Measurements from ENCODE around the gene SPTBN1. TPM values are rescaled to one million over a fixed set of nuclear protein-coding genes. Genes with fewer than 3 reads are reported as not detected.

Gene SPTBN1
- total RNA-seq, 1 donor from 2014 or later = 70.3 TPM

DNA sequence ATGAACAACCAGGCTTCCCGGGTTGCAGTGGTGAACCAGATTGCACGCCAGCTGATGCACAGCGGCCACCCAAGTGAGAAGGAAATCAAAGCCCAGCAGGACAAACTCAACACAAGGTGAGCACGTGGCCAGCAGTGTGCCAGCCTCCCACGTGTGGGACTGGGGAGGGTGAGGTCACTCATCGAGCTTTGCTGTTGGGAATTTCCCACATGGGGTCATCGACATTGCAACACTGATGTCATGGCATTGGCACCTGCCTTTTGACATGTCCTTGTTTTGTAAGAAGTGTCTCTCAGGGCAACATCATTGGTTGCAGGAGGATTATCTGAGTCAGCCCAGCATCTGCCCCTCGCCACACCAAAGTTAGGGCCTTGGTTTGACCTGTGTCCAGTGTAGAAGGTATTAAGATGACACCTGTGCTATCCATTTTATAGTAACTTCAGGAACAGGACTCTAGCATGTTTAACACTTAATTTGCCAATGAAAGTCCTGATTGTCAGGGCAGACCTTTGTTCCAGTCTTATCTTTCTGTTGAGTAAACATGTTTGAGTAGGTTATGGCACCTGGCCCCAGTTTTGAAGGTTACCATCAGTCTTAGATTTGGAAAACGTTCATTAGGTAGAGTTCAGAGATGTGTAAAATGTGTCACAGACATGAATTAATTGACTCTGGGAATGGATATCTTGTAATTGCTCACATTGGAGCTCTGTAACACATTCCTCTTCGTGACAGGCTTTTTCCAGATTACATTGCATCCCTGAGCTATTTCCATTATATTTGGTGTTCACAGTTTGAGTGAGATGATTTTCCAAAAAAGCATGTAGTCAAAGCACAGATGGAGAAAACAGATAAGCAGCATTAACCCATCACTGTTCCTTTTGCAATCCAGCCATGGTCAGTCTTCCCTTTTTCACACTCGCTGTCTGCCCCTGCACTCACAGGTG lies 174.1 kb downstream of the SPTBN1 start:
- Mint-ChIP-seq H3K36me3 (ENCODE audit: low read depth) (peaks cover 83% of the 10 kb centered on the region), H3K27ac (peak overlapping the region; percentile 57), H3K27me3 (ENCODE audit: low read depth) (no peaks in the 10 kb centered on the region), H3K4me1 (ENCODE audit: low read depth) (peaks cover 14% of the 10 kb centered on the region), H3K9me3 (no peaks in the 10 kb centered on the region), H3K4me3 (ENCODE audit: low read depth) (no peak overlapping the region)
- DNase-seq (ENCODE audit: low spot score) = no peak
- intact Hi-C loops (cut with micrococcal nuclease) = no loop called here

DNA sequence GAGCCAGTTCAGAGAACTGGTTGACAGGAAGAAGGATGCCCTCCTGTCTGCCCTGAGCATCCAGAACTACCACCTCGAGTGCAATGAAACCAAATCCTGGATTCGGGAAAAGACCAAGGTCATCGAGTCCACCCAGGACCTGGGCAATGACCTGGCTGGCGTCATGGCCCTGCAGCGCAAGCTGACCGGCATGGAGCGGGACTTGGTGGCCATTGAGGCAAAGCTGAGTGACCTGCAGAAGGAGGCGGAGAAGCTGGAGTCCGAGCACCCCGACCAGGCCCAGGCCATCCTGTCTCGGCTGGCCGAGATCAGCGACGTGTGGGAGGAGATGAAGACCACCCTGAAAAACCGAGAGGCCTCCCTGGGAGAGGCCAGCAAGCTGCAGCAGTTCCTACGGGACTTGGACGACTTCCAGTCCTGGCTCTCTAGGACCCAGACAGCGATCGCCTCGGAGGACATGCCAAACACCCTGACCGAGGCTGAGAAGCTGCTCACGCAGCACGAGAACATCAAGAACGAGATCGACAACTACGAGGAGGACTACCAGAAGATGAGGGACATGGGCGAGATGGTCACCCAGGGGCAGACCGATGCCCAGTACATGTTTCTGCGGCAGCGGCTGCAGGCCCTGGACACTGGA lies 174.9 kb downstream of the SPTBN1 start:
- Mint-ChIP-seq H3K27ac (peak overlapping the region; percentile 57), H3K27me3 (ENCODE audit: low read depth) (no peaks in the 10 kb centered on the region), H3K9me3 (no peaks in the 10 kb centered on the region), H3K4me1 (ENCODE audit: low read depth) (peaks cover 16% of the 10 kb centered on the region), H3K4me3 (ENCODE audit: low read depth) (no peak overlapping the region), H3K36me3 (ENCODE audit: low read depth) (peaks cover 84% of the 10 kb centered on the region)
- intact Hi-C loops (cut with micrococcal nuclease) = no loop called here
- no peak for DNase-seq (ENCODE audit: low spot score)

DNA sequence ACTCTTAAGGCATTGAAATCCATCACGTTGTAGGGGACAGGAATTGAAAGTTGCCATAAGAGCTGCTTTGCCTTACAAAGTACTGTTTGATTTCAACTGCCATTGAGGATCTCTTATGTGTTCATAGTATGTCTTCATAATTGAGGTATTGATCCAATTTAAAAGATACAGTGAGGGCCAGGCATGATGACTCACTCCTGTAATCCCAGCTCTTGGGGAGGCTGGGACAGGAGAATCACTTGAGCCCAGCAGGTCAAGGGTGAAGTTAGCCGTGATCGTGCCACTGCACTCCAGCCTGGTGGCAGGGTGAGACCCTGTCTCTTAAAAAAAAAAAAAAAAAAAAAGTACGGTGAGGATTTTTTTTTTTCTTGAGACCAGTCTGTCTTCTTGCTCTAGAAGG lies 175.6 kb downstream of the SPTBN1 start:
- Mint-ChIP-seq H3K9me3 (no peaks in the 10 kb centered on the region), H3K27me3 (ENCODE audit: low read depth) (no peaks in the 10 kb centered on the region), H3K36me3 (ENCODE audit: low read depth) (peaks cover 80% of the 10 kb centered on the region), H3K4me3 (ENCODE audit: low read depth) (no peak overlapping the region), H3K4me1 (ENCODE audit: low read depth) (peaks cover 16% of the 10 kb centered on the region), H3K27ac (no peak overlapping the region)
- intact Hi-C loops (cut with micrococcal nuclease) = no loop called here
- no peak for DNase-seq (ENCODE audit: low spot score)

DNA sequence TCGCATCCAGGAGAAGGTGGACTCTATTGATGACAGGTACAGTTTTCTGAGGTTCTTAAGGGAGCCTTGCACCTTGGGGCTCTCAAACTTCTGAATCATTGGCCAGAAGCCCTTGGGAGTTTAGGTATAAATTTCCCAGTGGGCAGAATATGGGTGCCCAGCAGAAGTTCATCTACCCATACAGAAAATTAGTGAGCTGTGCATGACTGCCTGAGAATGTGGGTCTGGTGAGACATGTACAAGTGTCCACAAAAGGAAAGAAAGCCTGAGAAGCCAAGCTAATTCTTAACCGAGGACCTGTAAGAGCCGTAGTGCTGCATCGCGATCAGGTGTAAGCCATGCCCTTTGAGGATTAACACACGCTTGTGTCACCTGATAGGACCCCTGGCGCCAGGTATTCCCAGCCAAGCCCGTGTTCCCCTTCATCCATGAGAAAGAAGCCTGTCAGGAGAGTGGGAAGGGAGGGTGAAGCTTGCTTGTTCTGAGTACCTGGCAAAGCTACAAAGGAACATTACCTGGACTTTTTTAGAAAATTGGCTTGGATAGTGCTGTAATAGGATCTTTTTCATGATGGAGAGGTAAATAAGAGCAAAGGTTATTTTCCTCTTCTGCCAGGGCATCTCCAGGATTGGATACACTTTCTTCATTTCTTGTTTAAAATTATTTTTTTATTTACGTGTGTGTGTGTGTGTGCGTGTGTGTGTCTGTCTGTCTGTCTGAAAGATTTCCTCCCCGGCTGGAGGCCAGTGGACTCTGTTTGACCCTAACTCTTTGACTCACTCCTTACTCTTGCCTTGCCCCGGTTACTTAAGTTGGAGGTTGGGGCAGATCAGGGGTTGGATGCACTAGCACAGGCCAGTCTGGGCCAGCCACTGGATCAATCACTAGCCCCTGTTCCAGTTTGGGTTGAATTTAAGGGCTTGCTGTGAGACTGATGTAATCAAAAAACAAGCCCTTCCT lies 176.9 kb downstream of the SPTBN1 start:
- H3K27ac Mint-ChIP-seq = no peak overlapping the region
- no peak overlapping the region for H3K4me3 Mint-ChIP-seq (ENCODE audit: low read depth)

DNA sequence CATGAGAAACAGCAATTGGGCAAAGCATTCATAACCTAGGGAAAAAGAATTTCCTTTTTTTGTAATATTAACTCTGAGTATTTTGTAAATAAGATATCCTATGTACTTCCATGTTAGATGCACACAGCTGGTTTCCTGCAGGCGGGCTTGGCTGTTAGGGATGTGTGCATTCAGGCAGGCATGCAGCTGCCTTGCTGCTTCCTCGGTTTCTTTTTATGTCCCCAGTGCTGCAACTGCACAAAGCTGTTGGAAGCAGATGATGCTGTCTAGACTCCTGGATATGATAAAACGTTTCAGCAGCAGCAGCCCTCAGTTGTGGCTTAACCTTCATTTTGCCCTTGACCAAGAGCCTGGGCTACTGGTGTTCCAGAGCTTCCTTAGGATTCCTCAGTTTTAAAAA lies 177.9 kb downstream of the SPTBN1 start:
- H3K27ac Mint-ChIP-seq = peak overlapping the region; percentile 57
- intact Hi-C loops (cut with micrococcal nuclease) = no loop called here
- no peaks in the 10 kb centered on the region for H3K9me3 Mint-ChIP-seq
- no peak for DNase-seq (ENCODE audit: low spot score)
- peaks cover 79% of the 10 kb centered on the region for H3K36me3 Mint-ChIP-seq (ENCODE audit: low read depth)
- peaks cover 19% of the 10 kb centered on the region for H3K4me1 Mint-ChIP-seq (ENCODE audit: low read depth)
- no peaks in the 10 kb centered on the region for H3K27me3 Mint-ChIP-seq (ENCODE audit: low read depth)
- H3K4me3 Mint-ChIP-seq (ENCODE audit: low read depth) = no peak overlapping the region

More for the DNA sequence above, 176.9 kb downstream of the SPTBN1 start:
- Mint-ChIP-seq H3K4me1 (ENCODE audit: low read depth) (peaks cover 16% of the 10 kb centered on the region), H3K9me3 (no peaks in the 10 kb centered on the region), H3K36me3 (ENCODE audit: low read depth) (peaks cover 79% of the 10 kb centered on the region), H3K27me3 (ENCODE audit: low read depth) (no peaks in the 10 kb centered on the region)
- DNase-seq (ENCODE audit: low spot score) = no peak
- intact Hi-C loops (cut with micrococcal nuclease) = no loop called here

DNA sequence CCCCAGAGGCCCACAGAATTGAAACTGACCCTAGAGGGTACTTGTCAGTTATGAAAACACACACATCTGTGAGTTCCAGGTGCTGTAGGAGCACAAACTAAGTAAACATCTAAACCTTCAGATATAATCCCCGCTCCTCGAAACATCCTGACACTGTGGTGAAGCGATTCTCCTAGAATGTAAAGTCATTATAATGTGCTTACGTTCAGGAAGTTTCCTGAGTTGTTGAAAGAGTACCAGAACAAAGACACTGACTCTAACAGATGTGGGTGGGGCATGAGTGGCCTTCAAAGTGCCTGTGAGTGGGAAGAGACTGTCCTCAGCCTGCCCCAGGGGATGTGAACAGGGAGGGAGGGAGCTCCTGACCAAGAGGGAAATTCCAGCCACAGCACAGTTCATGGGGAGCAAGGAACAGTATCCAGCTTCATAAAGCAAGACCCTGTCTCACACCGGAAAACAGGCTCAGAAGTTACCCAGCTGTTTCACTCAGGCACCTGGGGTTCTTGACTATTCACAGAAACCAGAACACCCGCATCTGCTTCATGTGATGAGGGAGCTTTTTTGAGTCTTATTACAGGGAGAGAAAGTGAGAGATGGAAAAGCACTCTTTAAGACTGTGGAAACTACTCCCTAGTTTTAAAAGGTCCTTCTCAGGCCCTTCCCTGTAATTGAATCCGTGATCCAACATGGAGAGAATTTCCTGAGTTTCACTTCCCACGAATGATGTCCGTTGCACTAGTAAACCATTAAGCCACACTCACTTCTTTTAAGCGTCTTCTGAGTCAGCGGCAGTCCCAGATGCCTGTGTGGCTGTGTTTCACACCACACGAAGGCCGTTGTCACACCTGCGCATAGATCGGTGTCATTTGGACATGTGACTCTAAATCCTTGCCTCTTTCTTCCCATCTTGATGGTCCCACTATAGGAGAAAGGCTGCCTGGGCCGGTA lies 178.7 kb downstream of the SPTBN1 start:
- peaks cover 78% of the 10 kb centered on the region for H3K36me3 Mint-ChIP-seq (ENCODE audit: low read depth)

DNA sequence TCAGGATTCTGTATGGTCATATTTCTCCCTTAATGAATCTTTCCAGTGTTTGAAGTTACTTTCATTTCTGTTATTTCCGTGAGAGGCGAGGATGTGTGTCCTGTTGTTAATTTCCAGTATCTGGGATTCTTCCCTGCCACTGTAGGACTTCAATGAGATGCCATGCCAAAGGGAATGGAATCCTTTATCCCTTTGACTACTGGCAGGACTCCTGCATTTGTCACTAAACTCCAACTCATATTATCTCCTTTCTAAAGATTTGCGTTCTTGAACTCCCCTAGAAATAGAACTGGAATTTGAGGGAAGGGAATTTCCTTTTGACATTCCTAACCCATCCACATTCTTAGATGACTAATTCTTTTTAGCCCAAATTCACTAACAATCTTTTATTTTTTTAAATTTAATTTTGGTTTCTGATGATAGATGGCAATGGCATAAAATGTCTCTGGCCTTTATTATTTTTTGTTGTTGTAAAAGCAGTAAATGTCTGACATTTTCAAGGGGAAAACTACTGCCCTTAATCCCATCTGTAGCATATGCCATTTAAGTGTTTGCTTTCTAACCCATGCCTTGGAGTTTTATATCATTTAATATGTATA lies 179.5 kb downstream of the SPTBN1 start:
- H3K27me3 Mint-ChIP-seq (ENCODE audit: low read depth) = no peaks in the 10 kb centered on the region
- H3K4me1 Mint-ChIP-seq (ENCODE audit: low read depth) = peaks cover 19% of the 10 kb centered on the region
- no peak overlapping the region for H3K27ac Mint-ChIP-seq
- intact Hi-C loops (cut with micrococcal nuclease) = no loop called here
- H3K9me3 Mint-ChIP-seq = no peaks in the 10 kb centered on the region
- no peak for DNase-seq (ENCODE audit: low spot score)
- no peak overlapping the region for H3K4me3 Mint-ChIP-seq (ENCODE audit: low read depth)
- H3K36me3 Mint-ChIP-seq (ENCODE audit: low read depth) = peaks cover 71% of the 10 kb centered on the region

More for the DNA sequence above, 178.7 kb downstream of the SPTBN1 start:
- Mint-ChIP-seq H3K27ac (peak overlapping the region; percentile 57), H3K4me3 (ENCODE audit: low read depth) (no peak overlapping the region), H3K27me3 (ENCODE audit: low read depth) (no peaks in the 10 kb centered on the region), H3K9me3 (no peaks in the 10 kb centered on the region), H3K4me1 (ENCODE audit: low read depth) (peaks cover 19% of the 10 kb centered on the region)
- intact Hi-C loops (cut with micrococcal nuclease) = no loop called here
- DNase-seq (ENCODE audit: low spot score) = no peak

DNA sequence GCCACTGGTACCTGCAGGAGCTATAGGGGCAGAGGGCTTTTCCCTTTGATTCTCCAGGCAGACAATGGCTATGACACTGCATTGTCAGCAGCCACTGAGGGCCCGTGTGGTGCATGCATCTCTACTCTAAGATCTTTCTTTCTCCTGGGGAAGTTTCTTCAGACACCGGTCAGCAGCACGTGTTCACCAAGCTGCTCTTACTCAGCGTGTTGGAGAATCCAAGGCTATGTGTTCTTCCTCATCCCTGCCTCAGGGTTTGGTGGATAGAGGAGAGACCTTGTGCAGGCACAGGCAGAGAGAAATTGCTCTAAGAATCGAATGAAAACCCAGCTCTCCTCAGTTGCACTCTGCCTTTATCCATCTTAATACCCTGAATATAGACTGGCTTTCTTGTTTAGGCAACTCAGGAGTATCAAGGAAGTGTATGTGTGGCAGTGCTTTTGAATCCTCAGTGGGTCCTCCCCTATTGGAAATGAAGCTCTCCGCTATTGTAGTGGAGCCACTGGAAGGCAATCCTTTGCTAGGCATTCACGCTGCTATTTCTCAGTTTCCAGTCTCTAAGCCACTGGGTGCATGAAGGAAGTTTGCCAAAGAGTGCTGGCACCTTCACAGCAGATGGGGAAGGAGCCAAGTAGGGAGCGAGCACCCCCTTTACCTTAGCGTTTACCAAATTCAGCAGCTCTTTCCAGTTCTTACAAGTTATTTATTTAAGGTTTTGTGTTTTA lies 180.4 kb downstream of the SPTBN1 start:
- Mint-ChIP-seq H3K27me3 (ENCODE audit: low read depth) (no peaks in the 10 kb centered on the region), H3K36me3 (ENCODE audit: low read depth) (peaks cover 67% of the 10 kb centered on the region), H3K9me3 (no peaks in the 10 kb centered on the region), H3K4me3 (ENCODE audit: low read depth) (no peak overlapping the region), H3K4me1 (ENCODE audit: low read depth) (peaks cover 21% of the 10 kb centered on the region), H3K27ac (no peak overlapping the region)
- intact Hi-C loops (cut with micrococcal nuclease) = no loop called here
- DNase-seq (ENCODE audit: low spot score) = no peak

DNA sequence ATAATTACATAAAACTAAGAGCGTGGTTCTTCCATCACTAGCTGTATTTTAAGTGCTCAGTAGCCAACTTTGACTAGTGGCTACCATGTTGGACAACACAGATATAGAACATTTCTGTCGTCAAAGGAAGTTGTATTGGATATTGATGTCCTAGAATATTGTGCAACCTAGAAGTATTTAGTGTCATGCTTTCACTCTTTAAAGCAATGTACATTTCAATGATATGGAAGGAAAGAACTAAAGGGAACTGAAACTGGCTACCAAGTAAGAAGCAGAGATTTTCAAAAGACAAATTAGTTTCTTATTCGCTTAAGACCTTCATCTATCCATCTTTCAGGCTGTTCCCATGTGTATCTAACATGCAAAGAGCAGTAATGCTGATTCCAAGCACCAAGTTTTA lies 182.0 kb downstream of the SPTBN1 start:
- no peak for DNase-seq (ENCODE audit: low spot score)
- Mint-ChIP-seq H3K4me1 (ENCODE audit: low read depth) (peaks cover 24% of the 10 kb centered on the region), H3K27me3 (ENCODE audit: low read depth) (no peaks in the 10 kb centered on the region), H3K36me3 (ENCODE audit: low read depth) (peaks cover 65% of the 10 kb centered on the region), H3K27ac (no peak overlapping the region), H3K4me3 (ENCODE audit: low read depth) (no peak overlapping the region), H3K9me3 (no peaks in the 10 kb centered on the region)
- intact Hi-C loops (cut with micrococcal nuclease) = no loop called here

DNA sequence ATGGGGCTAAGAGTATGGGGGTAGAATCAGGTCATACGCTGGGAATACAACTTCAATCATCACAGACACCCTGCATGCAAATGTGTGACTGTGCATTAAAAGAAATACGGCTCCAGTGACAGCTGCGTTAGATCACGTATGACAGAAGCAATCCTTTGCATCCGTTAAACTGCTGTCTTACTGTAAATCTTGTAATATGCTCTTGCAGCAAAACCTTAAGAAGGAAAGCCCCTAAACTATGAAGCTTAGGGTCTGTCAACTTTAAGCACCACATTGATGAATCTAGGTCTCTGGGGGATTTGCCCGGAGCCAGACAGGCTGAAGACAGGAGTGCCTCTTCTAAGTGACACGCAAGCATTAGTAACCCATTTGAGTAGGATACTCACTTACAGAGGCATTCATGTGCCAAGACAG lies 182.7 kb downstream of the SPTBN1 start:
- no peak overlapping the region for H3K27ac Mint-ChIP-seq
- intact Hi-C loops (cut with micrococcal nuclease) = no loop called here
- DNase-seq (ENCODE audit: low spot score) = no peak
- no peaks in the 10 kb centered on the region for H3K9me3 Mint-ChIP-seq
- peaks cover 65% of the 10 kb centered on the region for H3K36me3 Mint-ChIP-seq (ENCODE audit: low read depth)
- peaks cover 24% of the 10 kb centered on the region for H3K4me1 Mint-ChIP-seq (ENCODE audit: low read depth)
- no peaks in the 10 kb centered on the region for H3K27me3 Mint-ChIP-seq (ENCODE audit: low read depth)
- H3K4me3 Mint-ChIP-seq (ENCODE audit: low read depth) = no peak overlapping the region

DNA sequence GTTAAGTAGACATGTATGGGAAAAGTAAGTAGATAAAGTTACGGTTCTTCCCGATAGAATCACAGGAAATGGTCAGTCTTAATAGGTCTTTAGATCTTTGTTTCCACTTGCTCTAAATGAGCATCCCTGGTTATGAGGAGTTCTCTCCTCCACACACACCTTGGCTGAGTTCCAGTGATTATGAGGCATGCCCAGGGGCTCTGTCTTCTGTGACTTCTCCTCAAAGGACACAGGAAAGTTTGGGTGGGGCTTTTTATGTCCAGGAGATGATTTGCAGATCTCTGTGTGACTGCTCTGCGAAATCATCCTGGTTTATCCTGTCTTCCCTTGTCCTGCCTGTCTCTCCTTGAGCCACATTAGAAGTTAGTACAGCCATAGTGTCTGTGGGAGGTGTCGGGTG lies 183.5 kb downstream of the SPTBN1 start:
- no peaks in the 10 kb centered on the region for H3K9me3 Mint-ChIP-seq
- peaks cover 17% of the 10 kb centered on the region for H3K4me1 Mint-ChIP-seq (ENCODE audit: low read depth)
- no peak overlapping the region for H3K4me3 Mint-ChIP-seq (ENCODE audit: low read depth)
- H3K27ac Mint-ChIP-seq = peak overlapping the region; percentile 63
- intact Hi-C loops (cut with micrococcal nuclease) = no loop called here
- DNase-seq (ENCODE audit: low spot score) = no peak
- H3K36me3 Mint-ChIP-seq (ENCODE audit: low read depth) = peaks cover 66% of the 10 kb centered on the region
- H3K27me3 Mint-ChIP-seq (ENCODE audit: low read depth) = no peaks in the 10 kb centered on the region

All from activated T-helper 2 cell treated with anti-CD3 and anti-CD28 coated beads, Interferon-gamma antibody, Interleukin-2, Interleukin-4, amounts not matched to agents 10 μg/mL and 5 μg/mL and 100 μg/mL, durations not matched to agents 14 hours and 24 hours and 36 hours (primary cell).